HL-60 (cell line): ENCODE measurements around the gene MAP3K5.
A peak's percentile ranks its signal among the peaks of the same experiment; 100 is the strongest.

ENCODE experiments used
- DNase-seq, 2 experiments: peaks; one replicate each; pipeline ENCODE4 v3.0.0-alpha.2; 2010 to 2020; ENCODE audit warnings: low read depth in 1 of 2, low spot score in 1 of 2
- H3K27ac ChIP-seq: fragments of 250-450 bp; sonication (Bioruptor Pico); replicated peaks from 2 replicates; pipeline ENCODE4 v1.5.1; 2020; ENCODE audit warnings: mild to moderate bottlenecking, moderate library complexity
- H3K27me3 ChIP-seq: fragments of 250-450 bp; sonication (Bioruptor Pico); 2 replicates; pipeline ENCODE4 v1.5.1; 2021; ENCODE audit warnings: mild to moderate bottlenecking, moderate library complexity; ENCODE audit not compliant: insufficient read depth, poor library complexity, severe bottlenecking
- H3K4me3 ChIP-seq: replicated peaks from 2 replicates; pipeline ENCODE4 v1.5.1; 2011; ENCODE audit warnings: mild to moderate bottlenecking, control low read depth, low read length; ENCODE audit not compliant: insufficient read depth
- CTCF ChIP-seq: IDR thresholded peaks from one replicate; pipeline ENCODE4 v1.5.1; 2011; ENCODE audit warnings: low read length, control low read depth, inconsistent platforms; ENCODE audit not compliant: insufficient read depth
- GABPA ChIP-seq: IDR thresholded peaks from 2 replicates; pipeline ENCODE4 v1.6.1; 2012; ENCODE audit warnings: low read depth
- POLR2AphosphoS5 ChIP-seq: IDR thresholded peaks from 2 replicates; pipeline ENCODE4 v1.6.1; 2012; ENCODE audit warnings: low read depth
- REST ChIP-seq: IDR thresholded peaks from 2 replicates; pipeline ENCODE4 v1.6.1; 2012; ENCODE audit warnings: low read depth; ENCODE audit not compliant: insufficient replicate concordance
- SPI1 ChIP-seq: IDR thresholded peaks from 2 replicates; pipeline ENCODE4 v1.6.1; 2012; ENCODE audit warnings: low read depth, mild to moderate bottlenecking, borderline replicate concordance

Gene MAP3K5

GRCh38 chr6:136783495-136784270, 8.6 kb downstream of the MAP3K5 start:
- Histone ChIP-seq H3K27me3 (no peaks in the 10 kb centered on the region), H3K4me3 (peak overlapping the region; percentile 61), H3K27ac (peak overlapping the region; percentile 74)
- TF ChIP-seq CTCF (no peak), SPI1 (peak; percentile 100), POLR2AphosphoS5 (peak; percentile 74), REST (no peak), GABPA (peak; percentile 43; the same call in 1 of the 2 replicates)
- DNase-seq: peak; percentile 86 to 95

GRCh38 chr6:136783021-136783420, 9.3 kb downstream of the MAP3K5 start:
- DNase-seq: no peak
- H3K4me3 ChIP-seq: no peak overlapping the region
- TF ChIP-seq CTCF: no peak
- no peak for TF ChIP-seq REST
- TF ChIP-seq POLR2AphosphoS5: no peak
- TF ChIP-seq SPI1: no peak
- TF ChIP-seq GABPA: no peak
- no peaks in the 10 kb centered on the region for H3K27me3 ChIP-seq
- peak overlapping the region; percentile 74 for H3K27ac ChIP-seq

- no peak for DNase-seq
Observed at GRCh38 chr6:136782021-136782770, 10.1 kb downstream of the MAP3K5 start.

More at GRCh38 chr6:136782021-136782770, 10.1 kb downstream of the MAP3K5 start:
- Histone ChIP-seq H3K27ac (peak overlapping the region; percentile 74), H3K27me3 (no peaks in the 10 kb centered on the region), H3K4me3 (no peak overlapping the region)
- TF ChIP-seq POLR2AphosphoS5 (no peak), SPI1 (no peak), GABPA (no peak), REST (no peak)
